Upper lobe of left lung (tissue), 6 donors: ENCODE data around the gene DLL3. TPM values are rescaled to one million over a fixed set of nuclear protein-coding genes. Genes with fewer than 3 reads are reported as not detected.

Experiments
- ATAC-seq, 2 donors: fragments of 200-7000 bp; cut with Tn5 transposase; one replicate each; pipeline ENCODE4 v1.9.1; 2022; ENCODE audit warnings: mild to moderate bottlenecking in 2 of 2, moderate library complexity in 2 of 2; ENCODE audit not compliant: low FRiP score in 2 of 2
- DNase-seq, 2 donors: peaks; one replicate each; pipeline ENCODE4 v3.0.0-alpha.2; 2019 to 2020
- H3K27ac ChIP-seq, 4 donors: fragments of 200-600 bp; sonication (generic); one replicate each; pipeline ENCODE4 v1.5.1; 2016 to 2019
- H3K27me3 ChIP-seq, 4 donors: fragments of 200-600 bp; sonication (generic); one replicate each; pipeline ENCODE4 v1.5.1; 2017 to 2019
- H3K36me3 ChIP-seq, 4 donors: fragments of 200-600 bp; sonication (generic); one replicate each; pipeline ENCODE4 v1.5.1; 2016 to 2019
- H3K4me1 ChIP-seq, 4 donors: fragments of 200-600 bp; sonication (generic); one replicate each; pipeline ENCODE4 v1.5.1; 2018 to 2019
- H3K4me3 ChIP-seq, 4 donors: fragments of 200-600 bp; sonication (generic); one replicate each; pipeline ENCODE4 v1.5.1; 2017 to 2019; ENCODE audit warnings: mild to moderate bottlenecking in 2 of 4, moderate library complexity in 1 of 4
- H3K9me3 ChIP-seq, 4 donors: fragments of 200-600 bp; sonication (generic); one replicate each; pipeline ENCODE4 v1.5.1; 2018 to 2019
- EP300 ChIP-seq, 4 donors: sonication (generic); formaldehyde crosslinking; IDR thresholded peaks; one replicate each; pipeline ENCODE4 v1.5.1; 2017; ENCODE audit warnings: antibody characterized with exemption in 4 of 4, control low read depth in 2 of 4
- POLR2A ChIP-seq, 4 donors: fragments of 450-650 bp; IDR thresholded peaks; one replicate each; pipeline ENCODE4 v1.5.1; 2016 to 2017; ENCODE audit warnings: antibody characterized with exemption in 4 of 4, mild to moderate bottlenecking in 2 of 4
- POLR2AphosphoS5 ChIP-seq, 2 donors: sonication (generic); formaldehyde crosslinking; IDR thresholded peaks; one replicate each; pipeline ENCODE4 v1.5.1; 2017; ENCODE audit warnings: antibody characterized with exemption in 2 of 2
- WGBS, 2 donors: methylation state at CpG; one replicate each; pipeline ENCODE4 v1.1.5; 2017 to 2018; 5-methylcytosine and 5-hydroxymethylcytosine counted together
- total RNA-seq, 6 donors: library from RNA; depleted of rRNA in 4 of 6; stranded (reverse); fragments of >200 nt in 4 of 6; gene quantifications; one replicate each; pipeline versions ENCODE4 v1.1.0 to v1.2.1, GENCODE V29; 2016 to 2021
- TF ChIP-seq, protein P1 (sequence below), 6 experiments: fragments of 450-650 bp in 4 of 6; fragments of 200-600 bp in 2 of 6; sonication (generic) in 2 of 6; IDR thresholded peaks; one replicate each; pipeline ENCODE4 v1.5.1; 2016 to 2019; ENCODE audit warnings: antibody characterized with exemption in 6 of 6
- donor health status: DM: no; HTN: no; CAD: no; lungs with moderate emphysema.
- donor health status: DM: no; HTN: yes; CAD: no; lungs with severe emphysema.

Gene DLL3
- total RNA-seq, 6 donors from 2014 or later = not detected

DNA sequence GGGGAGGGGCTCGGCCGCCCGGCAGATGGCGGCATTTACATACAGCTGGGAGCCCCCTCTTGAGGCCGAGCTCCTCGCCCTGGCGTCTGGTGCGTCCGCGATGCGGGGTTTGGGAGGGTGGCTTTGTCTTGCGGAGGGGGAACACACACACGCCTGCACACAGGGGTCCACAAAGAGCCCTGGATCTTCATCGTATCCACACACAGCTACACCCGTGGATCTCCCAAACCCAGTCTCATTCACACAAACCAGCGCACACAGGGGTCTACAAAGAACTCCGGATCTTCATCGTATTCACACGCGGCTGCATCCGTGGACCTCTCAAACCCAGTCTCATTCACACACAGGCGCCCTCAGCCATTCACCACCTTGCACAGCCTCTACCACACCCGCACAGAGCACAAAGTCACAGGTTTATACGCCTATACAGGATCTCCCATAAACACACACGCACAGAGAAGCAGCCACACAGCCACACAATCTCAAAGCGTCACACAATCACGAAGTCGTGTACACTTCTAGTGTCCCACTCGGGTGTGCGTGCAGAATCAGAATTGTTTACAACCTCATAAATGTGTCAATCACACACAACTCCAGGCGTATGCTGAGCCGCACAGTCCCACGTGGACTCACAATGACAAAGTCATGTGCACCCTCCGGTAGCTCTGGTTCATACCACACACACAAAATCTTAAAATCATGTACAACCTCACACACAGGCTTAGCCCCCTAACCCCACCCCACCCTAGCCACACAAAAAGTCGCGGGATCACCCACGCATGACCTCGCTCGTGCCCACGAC is 550 bp upstream of the DLL3 start:
- Histone ChIP-seq H3K27me3 (peaks cover 0 to 26% (median 19%) of the 10 kb centered on the region in 4 donors), H3K4me3 (no peak overlapping the region), H3K27ac (no peak overlapping the region), H3K36me3 (no peaks in the 10 kb centered on the region), H3K9me3 (no peaks in the 10 kb centered on the region), H3K4me1 (peaks cover 14 to 27% (median 24%) of the 10 kb centered on the region in 4 donors)
- TF ChIP-seq, protein P1, sequence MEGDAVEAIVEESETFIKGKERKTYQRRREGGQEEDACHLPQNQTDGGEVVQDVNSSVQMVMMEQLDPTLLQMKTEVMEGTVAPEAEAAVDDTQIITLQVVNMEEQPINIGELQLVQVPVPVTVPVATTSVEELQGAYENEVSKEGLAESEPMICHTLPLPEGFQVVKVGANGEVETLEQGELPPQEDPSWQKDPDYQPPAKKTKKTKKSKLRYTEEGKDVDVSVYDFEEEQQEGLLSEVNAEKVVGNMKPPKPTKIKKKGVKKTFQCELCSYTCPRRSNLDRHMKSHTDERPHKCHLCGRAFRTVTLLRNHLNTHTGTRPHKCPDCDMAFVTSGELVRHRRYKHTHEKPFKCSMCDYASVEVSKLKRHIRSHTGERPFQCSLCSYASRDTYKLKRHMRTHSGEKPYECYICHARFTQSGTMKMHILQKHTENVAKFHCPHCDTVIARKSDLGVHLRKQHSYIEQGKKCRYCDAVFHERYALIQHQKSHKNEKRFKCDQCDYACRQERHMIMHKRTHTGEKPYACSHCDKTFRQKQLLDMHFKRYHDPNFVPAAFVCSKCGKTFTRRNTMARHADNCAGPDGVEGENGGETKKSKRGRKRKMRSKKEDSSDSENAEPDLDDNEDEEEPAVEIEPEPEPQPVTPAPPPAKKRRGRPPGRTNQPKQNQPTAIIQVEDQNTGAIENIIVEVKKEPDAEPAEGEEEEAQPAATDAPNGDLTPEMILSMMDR (IDR thresholded peaks at IDR 0.05) = no peak
- TF ChIP-seq EP300 (IDR thresholded peaks at IDR 0.05) (no peak), POLR2A (IDR thresholded peaks at IDR 0.05) (no peak), POLR2AphosphoS5 (IDR thresholded peaks at IDR 0.05) (no peak)
- 1% methylated on average over 14 to 40 of the region's 40 CpGs for WGBS, 2 donors
- DNase-seq = peak in 1 of 2 donors; percentile 85
- peak in 1 of 2 donors; percentile 24 for ATAC-seq

- Histone ChIP-seq H3K27ac (no peak overlapping the region), H3K4me3 (no peak overlapping the region), H3K27me3 (peaks cover 0 to 35% (median 20%) of the 10 kb centered on the region in 4 donors), H3K4me1 (peaks cover 14 to 27% (median 24%) of the 10 kb centered on the region in 4 donors), H3K9me3 (no peaks in the 10 kb centered on the region), H3K36me3 (no peaks in the 10 kb centered on the region)
- TF ChIP-seq POLR2AphosphoS5 (IDR thresholded peaks at IDR 0.05) = no peak
- TF ChIP-seq, protein P1 (IDR thresholded peaks at IDR 0.05) = no peak
- TF ChIP-seq POLR2A (IDR thresholded peaks at IDR 0.05) = no peak
- TF ChIP-seq EP300 (IDR thresholded peaks at IDR 0.05) = no peak
- WGBS, 2 donors = 78 to 79% methylated on average over 8 of the region's 8 CpGs
- ATAC-seq (no peak), DNase-seq (no peak)
These were observed 1.2 kb downstream of the DLL3 start for GRCh38 chr19:39499932-39500331.

DNA sequence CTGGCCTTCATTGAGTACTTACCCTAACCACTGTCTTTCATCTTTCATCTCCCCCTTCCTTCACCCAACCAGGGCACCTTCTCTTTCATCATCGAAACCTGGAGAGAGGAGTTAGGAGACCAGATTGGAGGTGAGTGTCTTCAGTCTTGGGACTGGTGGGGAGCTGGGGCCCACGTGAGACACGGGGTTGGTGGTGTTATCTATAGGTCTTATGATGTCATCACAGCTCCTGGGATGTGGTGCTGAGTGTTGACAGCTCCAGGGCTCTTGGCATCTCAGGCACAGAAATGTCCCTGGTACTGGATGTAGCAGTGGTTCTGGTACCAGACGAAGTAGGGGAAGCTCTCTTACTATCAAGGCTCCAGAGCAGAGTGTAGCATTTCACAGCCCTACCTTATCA is 1.8 kb downstream of the DLL3 start:
- TF ChIP-seq, protein P1 (IDR thresholded peaks at IDR 0.05) = no peak
- TF ChIP-seq POLR2A (IDR thresholded peaks at IDR 0.05) (no peak), EP300 (IDR thresholded peaks at IDR 0.05) (no peak)
- no peak overlapping the region for H3K4me3 ChIP-seq
- no peaks in the 10 kb centered on the region for H3K9me3 ChIP-seq
- 52 to 72% methylated on average over 2 to 4 of the region's 4 CpGs for WGBS, 2 donors
- H3K36me3 ChIP-seq = no peaks in the 10 kb centered on the region
- no peak overlapping the region for H3K27ac ChIP-seq
- DNase-seq (no peak), ATAC-seq (no peak)
- H3K4me1 ChIP-seq = peaks cover 14 to 27% (median 24%) of the 10 kb centered on the region in 4 donors
- peaks cover 0 to 35% (median 22%) of the 10 kb centered on the region in 4 donors for H3K27me3 ChIP-seq

GRCh38 chr19:39501340-39501739 is 2.6 kb downstream of the DLL3 start:
- H3K27me3 ChIP-seq = peaks cover 0 to 32% (median 21%) of the 10 kb centered on the region in 4 donors
- no peaks in the 10 kb centered on the region for H3K36me3 ChIP-seq
- peaks cover 14 to 27% (median 24%) of the 10 kb centered on the region in 4 donors for H3K4me1 ChIP-seq
- no peak overlapping the region for H3K4me3 ChIP-seq
- H3K9me3 ChIP-seq = no peaks in the 10 kb centered on the region
- TF ChIP-seq, protein P1 (IDR thresholded peaks at IDR 0.05) = no peak
- TF ChIP-seq POLR2A (IDR thresholded peaks at IDR 0.05) (no peak), POLR2AphosphoS5 (IDR thresholded peaks at IDR 0.05) (no peak), EP300 (IDR thresholded peaks at IDR 0.05) (no peak)
- no peak overlapping the region for H3K27ac ChIP-seq
- 66 to 78% methylated on average over 4 to 5 of the region's 5 CpGs for WGBS, 2 donors
- DNase-seq (no peak), ATAC-seq (no peak)
